OCI-LY3 (cell line): ENCODE data around the gene SPRED1.

Source experiments
- EZH2phosphoT487 ChIP-seq: fragments of 200-600 bp; shearing (Covaris generic); IDR thresholded peaks from 2 replicates; pipeline ENCODE4 v1.6.1; 2018; ENCODE audit warnings: antibody characterized with exemption, mixed run types, low read depth
- TF ChIP-seq, protein P1 (sequence below): fragments of 200-600, 300-600 bp; sonication (generic); IDR thresholded peaks from 2 replicates; pipeline ENCODE4 v1.5.1; 2014; ENCODE audit warnings: antibody characterized with exemption, low read length, low read depth

DNA sequence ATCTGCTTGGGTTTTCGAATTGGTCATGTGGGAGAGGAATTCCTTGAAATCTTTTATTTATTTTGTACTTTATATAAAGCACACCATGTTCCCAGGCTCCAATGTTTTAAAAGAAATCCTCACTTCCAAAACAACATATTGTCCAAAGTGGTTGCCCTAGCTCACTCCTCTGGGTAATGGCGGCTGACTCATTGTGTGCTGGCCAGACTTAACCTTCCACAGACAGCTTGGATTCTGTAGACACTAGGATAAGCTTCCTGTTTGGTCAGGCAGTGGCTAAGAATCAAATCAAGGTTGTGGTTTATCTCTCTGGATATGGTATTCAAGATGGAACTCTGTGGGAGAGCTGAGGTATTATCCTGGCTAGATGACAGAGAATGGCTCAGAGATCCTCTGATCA, 145.5 kb downstream of the SPRED1 start:
- TF ChIP-seq, protein P1, sequence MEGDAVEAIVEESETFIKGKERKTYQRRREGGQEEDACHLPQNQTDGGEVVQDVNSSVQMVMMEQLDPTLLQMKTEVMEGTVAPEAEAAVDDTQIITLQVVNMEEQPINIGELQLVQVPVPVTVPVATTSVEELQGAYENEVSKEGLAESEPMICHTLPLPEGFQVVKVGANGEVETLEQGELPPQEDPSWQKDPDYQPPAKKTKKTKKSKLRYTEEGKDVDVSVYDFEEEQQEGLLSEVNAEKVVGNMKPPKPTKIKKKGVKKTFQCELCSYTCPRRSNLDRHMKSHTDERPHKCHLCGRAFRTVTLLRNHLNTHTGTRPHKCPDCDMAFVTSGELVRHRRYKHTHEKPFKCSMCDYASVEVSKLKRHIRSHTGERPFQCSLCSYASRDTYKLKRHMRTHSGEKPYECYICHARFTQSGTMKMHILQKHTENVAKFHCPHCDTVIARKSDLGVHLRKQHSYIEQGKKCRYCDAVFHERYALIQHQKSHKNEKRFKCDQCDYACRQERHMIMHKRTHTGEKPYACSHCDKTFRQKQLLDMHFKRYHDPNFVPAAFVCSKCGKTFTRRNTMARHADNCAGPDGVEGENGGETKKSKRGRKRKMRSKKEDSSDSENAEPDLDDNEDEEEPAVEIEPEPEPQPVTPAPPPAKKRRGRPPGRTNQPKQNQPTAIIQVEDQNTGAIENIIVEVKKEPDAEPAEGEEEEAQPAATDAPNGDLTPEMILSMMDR, result no peak
- no peak for TF ChIP-seq EZH2phosphoT487
